K562 (cell line): ENCODE data around the gene IFI6. TPM values are rescaled to one million over a fixed set of nuclear protein-coding genes. Genes with fewer than 3 reads are reported as not detected.

ENCODE experiments used
- AFF1 ChIP-seq, 2 experiments: fragments of 450-650 bp; IDR thresholded peaks; 2 replicates each; pipeline ENCODE4 v1.6.1; 2018; ENCODE audit warnings: mild to moderate bottlenecking in 2 of 2, low read depth in 1 of 2; ENCODE audit not compliant: partially characterized antibody in 2 of 2
- BDP1 ChIP-seq: IDR thresholded peaks from 3 replicates; pipeline ENCODE4 v1.6.1; 2011; ENCODE audit not compliant: insufficient read length, insufficient read depth
- HDAC1 ChIP-seq, 2 experiments: fragments of 450-650 bp; IDR thresholded peaks; 2 replicates each; pipeline ENCODE4 v1.6.1; 2016 to 2017; ENCODE audit warnings: inconsistent platforms in 1 of 2, mild to moderate bottlenecking in 1 of 2, moderate library complexity in 1 of 2
- HDAC3 ChIP-seq: fragments of 450-650 bp; IDR thresholded peaks from 2 replicates; pipeline ENCODE4 v1.6.1; 2018; ENCODE audit warnings: borderline replicate concordance, mild to moderate bottlenecking, moderate library complexity; ENCODE audit not compliant: partially characterized antibody
- MAFG ChIP-seq: fragments of 450-650 bp; conservative IDR thresholded peaks from 2 replicates; pipeline ENCODE4 v1.6.1; 2016; ENCODE audit warnings: missing genetic modification characterization, missing compliant biosample characterization
- MYC ChIP-seq, 2 experiments: fragments of 250-450 bp in 1 of 2; sonication (Bioruptor Pico) in 1 of 2; IDR thresholded peaks; 2 replicates each; pipeline versions ENCODE4 v1.5.1 to v1.6.1; 2012 to 2021; ENCODE audit warnings: low read depth in 2 of 2, borderline replicate concordance in 1 of 2, improper control_type of control experiment in 1 of 2, low read length in 1 of 2, mild to moderate bottlenecking in 1 of 2, moderate library complexity in 1 of 2
- NFRKB ChIP-seq: fragments of 450-650 bp; IDR thresholded peaks from 2 replicates; pipeline ENCODE4 v1.6.1; 2016; ENCODE audit warnings: low read depth
- NFYB ChIP-seq: IDR thresholded peaks from 2 replicates; pipeline ENCODE4 v1.6.1; 2011; ENCODE audit warnings: mild to moderate bottlenecking, moderate library complexity; ENCODE audit not compliant: insufficient read length; ENCODE audit errors: extremely low read depth
- ZBTB40 ChIP-seq, 2 experiments: fragments of 450-650 bp in 1 of 2; sonication (generic) in 1 of 2; formaldehyde crosslinking in 1 of 2; IDR thresholded peaks; 2 replicates each; pipeline versions ENCODE4 v1.7.1 to v1.9.0; 2016 to 2022; ENCODE audit warnings: inconsistent platforms in 1 of 2, mild to moderate bottlenecking in 1 of 2, missing genetic modification reagents in 1 of 2
- ZFPM2 ChIP-seq: fragments of 250-450 bp; sonication (Bioruptor Pico); IDR thresholded peaks from 2 replicates; pipeline ENCODE4 v1.5.1; 2022; ENCODE audit warnings: mild to moderate bottlenecking
- ZNF174 ChIP-seq: fragments of 250-450 bp; sonication (Bioruptor Pico); IDR thresholded peaks from 2 replicates; pipeline ENCODE4 v1.4.0; 2020; ENCODE audit warnings: mild to moderate bottlenecking
- polyA plus RNA-seq, 8 experiments: library from polyadenylated mRNA; depleted of rRNA in 4 of 8; stranded (reverse) in 5 of 8; unstranded in 3 of 8; fragments of >200 nt; fragmentation: Nextera tagmentation in 2 of 8; fragmentation: Illumina TruSeq in 1 of 8; extraction: Ambion mirVana in 2 of 8; extraction: Trizol in 1 of 8; gene quantifications; 2 replicates each; pipeline versions ENCODE4 v1.2.1 to v1.2.3, GENCODE V29; 2011 to 2014; ENCODE audit warnings: inconsistent platforms in 1 of 8, missing spikeins in 1 of 8
- total RNA-seq, 7 experiments: library from RNA; depleted of rRNA in 6 of 7; stranded (reverse); fragments of >200 nt in 6 of 7; fragmentation: Illumina TruSeq in 2 of 7; extraction: Trizol in 2 of 7; gene quantifications; 2 replicates each; pipeline versions ENCODE4 v1.2.1 to v1.2.3, GENCODE V29; 2011 to 2021; ENCODE audit warnings: low replicate concordance in 1 of 7

IFI6 gene
- total and polyA plus RNA-seq, 9 of the 15 experiments (the other 6 are each of a cell fraction or from before 2014, with no cell fraction given): 0.17 to 4.5 (median 2.2) TPM

GRCh38 chr1:27655151-27655937, 16.6 kb downstream of the IFI6 start (continued):
- TF ChIP-seq ZBTB40 (IDR thresholded peaks at IDR 0.05): no peak
- no peak for TF ChIP-seq ZBTB40 (CRISPR knock-in tag; IDR thresholded peaks at IDR 0.05)
- TF ChIP-seq NFRKB: no peak
- TF ChIP-seq NFYB: no peak
- no peak for TF ChIP-seq AFF1 (IDR thresholded peaks at IDR 0.05; ENCODE audit: low read depth in 1 of 2, partially characterized antibody in 2 of 2)
- peak; percentile 18; the same call in 1 of the 2 replicates for TF ChIP-seq MYC (IDR thresholded peaks at IDR 0.05; ENCODE audit: low read depth, low read length)
- TF ChIP-seq MYC (CRISPR knock-in tag; IDR thresholded peaks at IDR 0.05; ENCODE audit: borderline replicate concordance, low read depth): no peak
- TF ChIP-seq MAFG (tag): no peak
- no peak for TF ChIP-seq ZFPM2 (CRISPR knock-in tag)
- peak in 1 of 2 experiments; percentile 46; a peak in 2 of 4 replicates for TF ChIP-seq HDAC1 (IDR thresholded peaks at IDR 0.05)
- TF ChIP-seq ZNF174 (CRISPR knock-in tag): no peak
- no peak for TF ChIP-seq HDAC3
- no peak for TF ChIP-seq BDP1
